ENCODE results near the gene PDZD4.

DNA sequence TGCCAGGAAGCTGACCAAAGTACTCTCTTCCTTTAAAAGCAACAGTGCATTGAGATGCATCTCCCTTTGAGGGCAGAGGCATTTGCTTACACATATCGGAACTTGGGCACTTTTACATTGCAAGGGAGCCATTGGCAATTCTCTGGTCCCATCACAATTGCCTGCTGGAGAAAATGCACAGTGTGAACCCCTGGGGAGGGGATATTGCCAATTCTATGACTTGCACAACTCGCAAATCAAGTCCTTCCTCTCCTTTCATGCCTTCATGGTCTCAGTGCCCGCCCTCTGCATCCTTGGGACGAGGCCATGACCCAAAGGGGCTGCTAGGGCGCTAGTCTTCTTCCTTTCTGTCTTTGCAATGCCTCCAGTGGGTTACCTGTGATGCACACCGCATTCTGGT is 14.9 kb upstream of the PDZD4 start:
- TF ChIP-seq, protein P1, sequence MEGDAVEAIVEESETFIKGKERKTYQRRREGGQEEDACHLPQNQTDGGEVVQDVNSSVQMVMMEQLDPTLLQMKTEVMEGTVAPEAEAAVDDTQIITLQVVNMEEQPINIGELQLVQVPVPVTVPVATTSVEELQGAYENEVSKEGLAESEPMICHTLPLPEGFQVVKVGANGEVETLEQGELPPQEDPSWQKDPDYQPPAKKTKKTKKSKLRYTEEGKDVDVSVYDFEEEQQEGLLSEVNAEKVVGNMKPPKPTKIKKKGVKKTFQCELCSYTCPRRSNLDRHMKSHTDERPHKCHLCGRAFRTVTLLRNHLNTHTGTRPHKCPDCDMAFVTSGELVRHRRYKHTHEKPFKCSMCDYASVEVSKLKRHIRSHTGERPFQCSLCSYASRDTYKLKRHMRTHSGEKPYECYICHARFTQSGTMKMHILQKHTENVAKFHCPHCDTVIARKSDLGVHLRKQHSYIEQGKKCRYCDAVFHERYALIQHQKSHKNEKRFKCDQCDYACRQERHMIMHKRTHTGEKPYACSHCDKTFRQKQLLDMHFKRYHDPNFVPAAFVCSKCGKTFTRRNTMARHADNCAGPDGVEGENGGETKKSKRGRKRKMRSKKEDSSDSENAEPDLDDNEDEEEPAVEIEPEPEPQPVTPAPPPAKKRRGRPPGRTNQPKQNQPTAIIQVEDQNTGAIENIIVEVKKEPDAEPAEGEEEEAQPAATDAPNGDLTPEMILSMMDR (optimal IDR thresholded peaks at IDR 0.05 in 1 of 3, IDR thresholded peaks at IDR 0.05 in 1 of 3, conservative IDR thresholded peaks at IDR 0.05 in 1 of 3; ENCODE audit: extremely low read depth in 1 of 3, insufficient read depth in 2 of 3, low read length in 3 of 3): no peak
- no peak for TF ChIP-seq EZH2 (IDR thresholded peaks at IDR 0.05; ENCODE audit: low read length)

All from keratinocyte (primary cell).